H1 (cell line): ENCODE measurements around the gene KRTAP9-7. TPM values are rescaled to one million over a fixed set of nuclear protein-coding genes. Genes with fewer than 3 reads are reported as not detected.

ENCODE experiments used
- CTCF ChIA-PET: fragments of 300-600 bp; sonication (Branson Sonifier 250); formaldehyde crosslinking; loops from one replicate; lab custom pipeline; 2021; ENCODE audit not compliant: partially characterized antibody; lab: Charles Lee
- POLR2A ChIA-PET: fragments of 300-600 bp; sonication (Branson Sonifier 250); formaldehyde crosslinking; loops from one replicate; lab custom pipeline; 2021; ENCODE audit warnings: inconsistent platforms; ENCODE audit not compliant: partially characterized antibody; lab: Charles Lee
- DNase-seq, 2 experiments: peaks; one replicate each; pipeline versions ENCODE4 v3.0.0 to v3.0.0-alpha.2; 2010 to 2022; ENCODE audit warnings: low spot score in 2 of 2, low read depth in 1 of 2, mixed read lengths in 1 of 2
- FAIRE-seq: peaks from 2 replicates; lab custom pipeline; 2011; peaks lifted over from hg19 to GRCh38; lab: Jason Lieb, UNC
- H2AFZ ChIP-seq: 2 replicates; pipeline ENCODE4 v1.8.1; 2012; ENCODE audit warnings: low read length, inconsistent platforms
- H2AK5ac ChIP-seq: 2 replicates; pipeline ENCODE4 v1.6.1; 2013; ENCODE audit warnings: low read depth, low read length
- H2BK120ac ChIP-seq: replicated peaks from 2 replicates; pipeline ENCODE3; 2013; ENCODE audit warnings: low read depth, low read length, inconsistent platforms
- H2BK12ac ChIP-seq: 2 replicates; pipeline ENCODE4 v1.6.1; 2013; ENCODE audit warnings: low read depth, low read length
- H2BK15ac ChIP-seq: 2 replicates; pipeline ENCODE4 v1.6.1; 2013; ENCODE audit warnings: low read length
- H2BK20ac ChIP-seq: 2 replicates; pipeline ENCODE4 v1.6.1; 2013; ENCODE audit warnings: low read length
- H2BK5ac ChIP-seq: 2 replicates; pipeline ENCODE4 v1.6.1; 2013; ENCODE audit warnings: low read depth, low read length
- H3K14ac ChIP-seq: 2 replicates; pipeline ENCODE4 v1.6.1; 2013; ENCODE audit warnings: inconsistent platforms; ENCODE audit not compliant: insufficient read length
- H3K18ac ChIP-seq: 2 replicates; pipeline ENCODE4 v1.6.1; 2013; ENCODE audit warnings: low read length; ENCODE audit errors: extremely low read depth
- H3K23ac ChIP-seq: 2 replicates; pipeline ENCODE4 v1.6.1; 2013; ENCODE audit warnings: inconsistent platforms; ENCODE audit not compliant: insufficient read length
- H3K23me2 ChIP-seq: 2 replicates; pipeline ENCODE4 v1.6.1; 2013; ENCODE audit warnings: low read depth, low read length
- H3K27ac ChIP-seq: 2 replicates; pipeline ENCODE4 v1.6.1; 2011; ENCODE audit warnings: low read depth, low read length, inconsistent platforms
- H3K27me3 ChIP-seq, 4 experiments: replicated peaks in 1 of 4; 1 replicate in 1 of 4; 2 replicates in 3 of 4; pipeline versions ENCODE4 v1.6.1 to v1.8.1; 2011 to 2013; ENCODE audit warnings: low read length in 3 of 4, mild to moderate bottlenecking in 3 of 4, inconsistent platforms in 2 of 4, mixed read lengths in 2 of 4, moderate library complexity in 1 of 4; ENCODE audit not compliant: control insufficient read depth in 3 of 4, insufficient read depth in 3 of 4; ENCODE audit errors: extremely low read depth in 1 of 4
- H3K36me3 ChIP-seq, 4 experiments: 2 replicates each; pipeline versions ENCODE4 v1.6.1 to v1.8.1; 2011 to 2013; ENCODE audit warnings: mild to moderate bottlenecking in 4 of 4, low read length in 3 of 4, moderate library complexity in 2 of 4, control low read depth in 1 of 4, inconsistent platforms in 1 of 4; ENCODE audit not compliant: insufficient read depth in 4 of 4, control insufficient read depth in 2 of 4
- H3K4ac ChIP-seq: replicated peaks from 2 replicates; pipeline ENCODE3; 2013; ENCODE audit warnings: low read length, low read depth, mixed read lengths, inconsistent platforms; ENCODE audit not compliant: insufficient read length
- H3K4me1 ChIP-seq, 4 experiments: replicated peaks in 1 of 4; 1 replicate in 1 of 4; 2 replicates in 3 of 4; pipeline versions ENCODE4 v1.6.1 to v1.8.1; 2011 to 2013; ENCODE audit warnings: low read length in 3 of 4, inconsistent platforms in 2 of 4, mixed read lengths in 1 of 4; ENCODE audit not compliant: insufficient read depth in 4 of 4, control insufficient read depth in 3 of 4
- H3K4me2 ChIP-seq, 2 experiments: 2 replicates each; pipeline versions ENCODE4 v1.6.1 to v1.8.1; 2011 to 2013; ENCODE audit warnings: low read depth in 2 of 2, low read length in 2 of 2, control low read depth in 1 of 2, inconsistent platforms in 1 of 2, mild to moderate bottlenecking in 1 of 2; ENCODE audit not compliant: insufficient read depth in 1 of 2
- H3K4me3 ChIP-seq, 4 experiments: fragments of 200-600, 300-600 bp in 1 of 4; sonication (generic), shearing (Covaris generic), sonication (Bioruptor Twin) in 1 of 4; 2 replicates each; pipeline versions ENCODE4 v1.5.1 to v1.8.1; 2011 to 2016; ENCODE audit warnings: low read length in 4 of 4, low read depth in 3 of 4, control low read depth in 2 of 4, inconsistent platforms in 2 of 4, mild to moderate bottlenecking in 2 of 4, mixed read lengths in 1 of 4, moderate library complexity in 1 of 4; ENCODE audit not compliant: insufficient read depth in 2 of 4; ENCODE audit errors: extremely low read depth in 1 of 4
- H3K56ac ChIP-seq: replicated peaks from 2 replicates; pipeline ENCODE3; 2013; ENCODE audit warnings: low read depth, mild to moderate bottlenecking, mixed read lengths, low read length, inconsistent platforms; ENCODE audit not compliant: insufficient read length
- H3K79me1 ChIP-seq: 2 replicates; pipeline ENCODE4 v1.6.1; 2013; ENCODE audit warnings: low read depth, low read length, control low read depth
- H3K79me2 ChIP-seq, 2 experiments: 2 replicates each; pipeline versions ENCODE4 v1.6.1 to v1.8.1; 2012 to 2013; ENCODE audit warnings: low read length in 2 of 2, mild to moderate bottlenecking in 2 of 2, inconsistent platforms in 1 of 2; ENCODE audit not compliant: insufficient read depth in 2 of 2, control insufficient read depth in 1 of 2
- H3K9ac ChIP-seq, 4 experiments: replicated peaks in 1 of 4; 1 replicate in 1 of 4; 2 replicates in 3 of 4; pipeline versions ENCODE4 v1.6.1 to v1.8.1; 2011 to 2013; ENCODE audit warnings: low read depth in 3 of 4, low read length in 3 of 4, control low read depth in 2 of 4, mild to moderate bottlenecking in 2 of 4, moderate library complexity in 2 of 4, inconsistent platforms in 1 of 4; ENCODE audit errors: extremely low read depth in 1 of 4
- H3K9me3 ChIP-seq, 2 experiments: 2 replicates each; pipeline versions ENCODE4 v1.6.1 to v1.8.1; 2012 to 2013; ENCODE audit warnings: mild to moderate bottlenecking in 2 of 2, moderate library complexity in 2 of 2, control low read depth in 1 of 2, inconsistent platforms in 1 of 2, low read depth in 1 of 2, low read length in 1 of 2, mixed read lengths in 1 of 2; ENCODE audit not compliant: insufficient read depth in 2 of 2
- H4K20me1 ChIP-seq, 2 experiments: replicated peaks in 1 of 2; 2 replicates each; pipeline versions ENCODE3 to v1.8.1; 2011 to 2013; ENCODE audit warnings: inconsistent platforms in 2 of 2, low read length in 2 of 2, mild to moderate bottlenecking in 1 of 2; ENCODE audit not compliant: insufficient read depth in 2 of 2, control insufficient read depth in 1 of 2
- H4K5ac ChIP-seq: 2 replicates; pipeline ENCODE4 v1.6.1; 2013; ENCODE audit warnings: low read length, low read depth, mixed read lengths, inconsistent platforms; ENCODE audit not compliant: insufficient read length
- H4K8ac ChIP-seq: 2 replicates; pipeline ENCODE4 v1.8.0; 2013; ENCODE audit warnings: mild to moderate bottlenecking, moderate library complexity, low read length, inconsistent platforms; ENCODE audit not compliant: insufficient read depth; ENCODE audit errors: extremely low read depth
- H4K91ac ChIP-seq: replicated peaks from 2 replicates; pipeline ENCODE3; 2013; ENCODE audit warnings: low read length, mixed read lengths, inconsistent platforms; ENCODE audit not compliant: insufficient read length
- BRCA1 ChIP-seq: IDR thresholded peaks from 2 replicates; pipeline ENCODE4 v1.6.1; 2012; ENCODE audit warnings: low read depth, low read length, improper control_type of control experiment
- CBX5 ChIP-seq: fragments of 300-800, 300-1000 bp; sonication (generic); IDR thresholded peaks from 2 replicates; pipeline ENCODE4 v1.7.1; 2016; ENCODE audit warnings: antibody characterized with exemption, low read length, low read depth
- CEBPB ChIP-seq: IDR thresholded peaks from 2 replicates; pipeline ENCODE4 v1.6.1; 2012; ENCODE audit warnings: low read depth, low read length
- CHD1 ChIP-seq: IDR thresholded peaks from 2 replicates; pipeline ENCODE4 v1.6.1; 2012; ENCODE audit warnings: low read depth, low read length, improper control_type of control experiment
- CHD2 ChIP-seq: IDR thresholded peaks from 2 replicates; pipeline ENCODE4 v1.6.1; 2012; ENCODE audit warnings: low read length, improper control_type of control experiment
- CTBP2 ChIP-seq: IDR thresholded peaks from 2 replicates; pipeline ENCODE4 v1.7.0; 2011; ENCODE audit warnings: borderline replicate concordance, mild to moderate bottlenecking, moderate library complexity, mixed read lengths, low read length; ENCODE audit not compliant: insufficient read depth, insufficient read length
- CTCF ChIP-seq, 3 experiments: IDR thresholded peaks; 1 replicate in 2 of 3; 2 replicates in 1 of 3; pipeline versions ENCODE4 v1.5.1 to v1.6.1; 2011; ENCODE audit warnings: low read length in 3 of 3, mild to moderate bottlenecking in 3 of 3, inconsistent platforms in 2 of 3, low read depth in 1 of 3, moderate library complexity in 1 of 3; ENCODE audit not compliant: insufficient read depth in 1 of 3; ENCODE audit errors: control extremely low read depth in 1 of 3
- EP300 ChIP-seq, 2 experiments: IDR thresholded peaks; 1 replicate in 1 of 2; 2 replicates in 1 of 2; pipeline ENCODE4 v1.6.1; 2011 to 2012; ENCODE audit warnings: low read depth in 2 of 2, low read length in 2 of 2, mild to moderate bottlenecking in 2 of 2, borderline replicate concordance in 1 of 2, inconsistent platforms in 1 of 2, moderate library complexity in 1 of 2
- RAD21 ChIP-seq, 2 experiments: IDR thresholded peaks in 1 of 2; conservative IDR thresholded peaks in 1 of 2; 2 replicates each; pipeline ENCODE4 v1.6.1; 2011; ENCODE audit warnings: low read depth in 2 of 2, low read length in 2 of 2, improper control_type of control experiment in 1 of 2, inconsistent platforms in 1 of 2, mild to moderate bottlenecking in 1 of 2, moderate library complexity in 1 of 2
- SP4 ChIP-seq: IDR thresholded peaks from 2 replicates; pipeline ENCODE4 v1.6.1; 2012; ENCODE audit warnings: low read length, inconsistent platforms
- SUZ12 ChIP-seq: fragments of 200-600 bp; sonication (generic); IDR thresholded peaks from 2 replicates; pipeline ENCODE4 v1.6.1; 2012; ENCODE audit warnings: mild to moderate bottlenecking, inconsistent platforms, low read length, moderate library complexity, mixed read lengths
- polyA plus RNA-seq, 7 experiments: library from polyadenylated mRNA; depleted of rRNA in 3 of 7; stranded (reverse) in 5 of 7; unstranded in 2 of 7; fragments of >200 nt in 5 of 7; fragments of 200-250 nt in 2 of 7; gene quantifications; 1 replicate in 5 of 7; 2 replicates in 1 of 7; 4 replicates in 1 of 7; pipeline versions ENCODE4 v1.2.1 to v1.2.3, GENCODE V29; 2011 to 2013; ENCODE audit warnings: missing spikeins in 2 of 7, mixed read lengths in 2 of 7
- total RNA-seq: library from RNA; stranded (reverse); fragmentation: NEBNext Ultra II Directional; extraction: Animal tissue kit (Norgen Biotek cat#: 25700); gene quantifications from 2 replicates; pipeline ENCODE4 v1.2.1, GENCODE V29; 2021
- TF ChIP-seq, protein P1 (sequence below): IDR thresholded peaks from 2 replicates; pipeline ENCODE4 v1.6.1; 2012; ENCODE audit warnings: inconsistent platforms

The KRTAP9-7 gene
- total and polyA plus RNA-seq, 2 of the 8 experiments (the other 6 are each of a cell fraction or from before 2014, with no cell fraction given): not detected

- no peaks in the 10 kb centered on the region for H3K27me3 ChIP-seq
- H4K5ac ChIP-seq: no peak overlapping the region
- no peak for TF ChIP-seq SUZ12
- no peak for TF ChIP-seq BRCA1
- no peak for TF ChIP-seq CTBP2
- TF ChIP-seq CHD2: no peak
- TF ChIP-seq EP300 (IDR thresholded peaks at IDR 0.05; ENCODE audit: borderline replicate concordance in 1 of 2, low read depth in 2 of 2, low read length in 2 of 2): no peak
- no peak for TF ChIP-seq CHD1
- TF ChIP-seq CTCF (IDR thresholded peaks at IDR 0.05; ENCODE audit: control extremely low read depth in 1 of 3, insufficient read depth in 1 of 3, low read depth in 1 of 3, low read length in 3 of 3): no peak
- TF ChIP-seq SP4: no peak
- TF ChIP-seq RAD21 (IDR thresholded peaks at IDR 0.05 in 1 of 2, conservative IDR thresholded peaks at IDR 0.05 in 1 of 2; ENCODE audit: low read depth in 2 of 2, low read length in 2 of 2): no peak
- TF ChIP-seq CEBPB: no peak
- TF ChIP-seq, protein P1, sequence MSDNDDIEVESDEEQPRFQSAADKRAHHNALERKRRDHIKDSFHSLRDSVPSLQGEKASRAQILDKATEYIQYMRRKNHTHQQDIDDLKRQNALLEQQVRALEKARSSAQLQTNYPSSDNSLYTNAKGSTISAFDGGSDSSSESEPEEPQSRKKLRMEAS: no peak
- no peak for TF ChIP-seq CBX5
These were observed 45.4 kb upstream of the KRTAP9-7 start for GRCh38 chr17:41230094-41230493.

More at GRCh38 chr17:41230094-41230493, 45.4 kb upstream of the KRTAP9-7 start:
- no peak overlapping the region for H3K18ac ChIP-seq
- H3K4ac ChIP-seq: no peak overlapping the region
- H3K23ac ChIP-seq: no peak overlapping the region
- no peak overlapping the region for H3K56ac ChIP-seq
- H3K36me3 ChIP-seq: no peaks in the 10 kb centered on the region
- no peak overlapping the region for H3K9ac ChIP-seq
- H3K4me1 ChIP-seq: no peaks in the 10 kb centered on the region; a peak in 1 of 7 replicates
- H2BK20ac ChIP-seq: no peak overlapping the region
- H3K79me2 ChIP-seq: no peaks in the 10 kb centered on the region
- ChIA-PET POLR2A (interaction anchor here (0.6 kb wide), 1 partner anchor 43 kb away, joined by 3 read pairs; no protein-coding TSS in a partner anchor), CTCF (interaction anchor here (0.8 to 1.3 kb wide), 3 partner anchors 182 to 436 kb away, joined by 3 read pairs; no protein-coding TSS in a partner anchor)
- no peak overlapping the region for H3K14ac ChIP-seq
- H3K4me3 ChIP-seq: no peak overlapping the region
- DNase-seq (no peak), FAIRE-seq (no peak)
- H4K20me1 ChIP-seq: no peaks in the 10 kb centered on the region
- H4K8ac ChIP-seq: no peak overlapping the region
- no peaks in the 10 kb centered on the region for H3K9me3 ChIP-seq
- no peak overlapping the region for H2BK120ac ChIP-seq
- H2AFZ ChIP-seq: no peak overlapping the region
- H2BK15ac ChIP-seq: no peak overlapping the region
- H3K79me1 ChIP-seq: no peaks in the 10 kb centered on the region
- no peak overlapping the region for H4K91ac ChIP-seq
- H2AK5ac ChIP-seq: no peak overlapping the region
- H3K27ac ChIP-seq: no peak overlapping the region
- no peak overlapping the region for H3K4me2 ChIP-seq
- H2BK5ac ChIP-seq: no peak overlapping the region
- H2BK12ac ChIP-seq: no peak overlapping the region
- no peaks in the 10 kb centered on the region for H3K23me2 ChIP-seq
